Lower leg skin (tissue), 3 donors: ENCODE results near the gene UQCRC1.

Experiments
- CTCF ChIP-seq, 3 donors: fragments of 450-650 bp; IDR thresholded peaks; one replicate each; pipeline ENCODE4 v1.5.1; 2016; ENCODE audit warnings: antibody characterized with exemption in 3 of 3, mild to moderate bottlenecking in 3 of 3, moderate library complexity in 2 of 3
- POLR2A ChIP-seq, 2 donors: fragments of 450-650 bp; IDR thresholded peaks; one replicate each; pipeline ENCODE4 v1.6.1; 2016 to 2017; ENCODE audit warnings: antibody characterized with exemption in 2 of 2, mild to moderate bottlenecking in 1 of 2, moderate library complexity in 1 of 2

- TF ChIP-seq POLR2A (IDR thresholded peaks at IDR 0.05) = no peak
- TF ChIP-seq CTCF (IDR thresholded peaks at IDR 0.05) = no peak
These were observed 43.6 kb downstream of the UQCRC1 start for GRCh38 chr3:48565591-48566400.
